Activated CD4-positive, alpha-beta T cell treated with anti-CD3 and anti-CD28 coated beads, Interleukin-2, amount 50 U/mL, for 4 hours (primary cell): ENCODE measurements around the gene MUS81.

Source experiments
- DNase-seq, 2 experiments: peaks; one replicate each; pipeline ENCODE4 v3.0.0-alpha.2; 2020

MUS81 gene

GRCh38 chr11:65861533-65862183, 1.4 kb downstream of the MUS81 start:
- no peak for DNase-seq

- no peak for DNase-seq
Measured at GRCh38 chr11:65862191-65862735, 2.0 kb downstream of the MUS81 start.

DNA sequence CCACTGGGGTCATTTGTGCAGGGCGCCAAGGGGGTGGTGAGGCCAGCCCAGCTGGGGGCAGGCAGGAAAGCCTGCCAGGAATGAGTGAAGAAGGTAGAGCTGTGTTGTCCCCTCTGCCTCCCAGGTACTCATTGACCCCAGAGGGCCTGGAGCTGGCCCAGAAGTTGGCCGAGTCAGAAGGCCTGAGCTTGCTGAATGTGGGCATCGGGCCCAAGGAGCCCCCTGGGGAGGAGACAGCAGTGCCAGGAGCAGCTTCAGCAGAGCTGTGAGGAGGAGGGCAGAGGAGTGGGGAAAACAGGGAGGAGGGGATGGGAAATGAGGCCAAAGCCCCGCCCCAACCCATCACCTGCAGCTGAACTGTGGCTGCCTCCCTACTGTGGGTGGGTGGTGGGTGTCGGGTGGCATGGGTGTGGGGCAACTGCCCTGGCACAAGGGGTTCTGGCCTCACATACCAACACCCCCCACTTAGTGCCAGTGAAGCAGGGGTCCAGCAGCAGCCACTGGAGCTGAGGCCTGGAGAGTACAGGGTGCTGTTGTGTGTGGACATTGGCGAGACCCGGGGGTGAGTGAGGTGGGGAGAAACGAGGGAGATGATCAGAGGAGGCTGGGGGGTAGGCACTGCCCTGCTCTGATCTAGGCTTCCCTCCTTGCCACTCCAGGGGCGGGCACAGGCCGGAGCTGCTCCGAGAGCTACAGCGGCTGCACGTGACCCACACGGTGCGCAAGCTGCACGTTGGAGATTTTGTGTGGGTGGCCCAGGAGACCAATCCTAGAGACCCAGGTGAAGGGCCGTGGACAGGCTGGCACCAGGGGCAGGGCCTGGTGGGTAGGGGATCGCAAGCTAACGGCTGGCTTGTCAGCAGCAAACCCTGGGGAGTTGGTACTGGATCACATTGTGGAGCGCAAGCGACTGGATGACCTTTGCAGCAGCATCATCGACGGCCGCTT, 3.0 kb downstream of the MUS81 start:
- DNase-seq: no peak

DNA sequence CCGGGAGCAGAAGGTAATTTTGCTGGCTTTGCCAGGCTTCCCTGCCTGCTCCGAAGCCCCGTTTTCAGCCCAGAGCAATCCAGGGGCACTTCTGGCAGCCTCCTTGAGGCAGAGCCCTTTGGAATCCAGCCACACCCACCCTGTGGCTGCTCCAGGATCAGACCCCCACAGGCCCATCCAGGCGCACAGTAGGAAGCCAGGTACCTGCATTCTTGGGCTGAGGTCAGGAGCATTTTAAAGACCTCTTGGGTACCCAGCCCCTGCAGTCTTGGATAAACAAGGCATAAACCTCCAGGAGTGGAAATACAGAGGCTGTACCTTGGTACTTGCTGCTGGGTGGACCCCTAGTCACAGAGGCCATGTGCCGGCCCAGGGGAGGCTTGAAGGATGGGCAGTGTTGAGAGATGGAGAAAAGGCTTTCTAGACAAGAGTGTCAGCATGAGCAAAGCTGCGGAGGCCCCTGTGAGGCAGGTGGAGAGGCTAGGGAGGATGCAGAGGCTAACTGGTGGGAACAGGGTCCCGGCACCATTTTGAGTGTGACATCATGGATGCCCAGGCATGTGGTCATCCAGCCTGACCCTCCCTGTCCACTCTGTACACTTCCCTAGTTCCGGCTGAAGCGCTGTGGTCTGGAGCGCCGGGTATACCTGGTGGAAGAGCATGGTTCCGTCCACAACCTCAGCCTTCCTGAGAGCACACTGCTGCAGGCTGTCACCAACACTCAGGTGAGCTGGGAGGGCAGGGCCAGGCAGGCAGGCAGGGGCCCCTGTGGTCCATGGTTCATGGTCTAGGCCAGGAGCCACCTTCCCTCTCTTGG, 3.9 kb downstream of the MUS81 start:
- DNase-seq: no peak

- no peak for DNase-seq
Measured at GRCh38 chr11:65864706-65865471, 4.7 kb downstream of the MUS81 start.

- no peak for DNase-seq
Measured at GRCh38 chr11:65865550-65866172, 5.4 kb downstream of the MUS81 start.

- no peak for DNase-seq
Measured at GRCh38 chr11:65866509-65867283, 6.5 kb downstream of the MUS81 start.

DNA sequence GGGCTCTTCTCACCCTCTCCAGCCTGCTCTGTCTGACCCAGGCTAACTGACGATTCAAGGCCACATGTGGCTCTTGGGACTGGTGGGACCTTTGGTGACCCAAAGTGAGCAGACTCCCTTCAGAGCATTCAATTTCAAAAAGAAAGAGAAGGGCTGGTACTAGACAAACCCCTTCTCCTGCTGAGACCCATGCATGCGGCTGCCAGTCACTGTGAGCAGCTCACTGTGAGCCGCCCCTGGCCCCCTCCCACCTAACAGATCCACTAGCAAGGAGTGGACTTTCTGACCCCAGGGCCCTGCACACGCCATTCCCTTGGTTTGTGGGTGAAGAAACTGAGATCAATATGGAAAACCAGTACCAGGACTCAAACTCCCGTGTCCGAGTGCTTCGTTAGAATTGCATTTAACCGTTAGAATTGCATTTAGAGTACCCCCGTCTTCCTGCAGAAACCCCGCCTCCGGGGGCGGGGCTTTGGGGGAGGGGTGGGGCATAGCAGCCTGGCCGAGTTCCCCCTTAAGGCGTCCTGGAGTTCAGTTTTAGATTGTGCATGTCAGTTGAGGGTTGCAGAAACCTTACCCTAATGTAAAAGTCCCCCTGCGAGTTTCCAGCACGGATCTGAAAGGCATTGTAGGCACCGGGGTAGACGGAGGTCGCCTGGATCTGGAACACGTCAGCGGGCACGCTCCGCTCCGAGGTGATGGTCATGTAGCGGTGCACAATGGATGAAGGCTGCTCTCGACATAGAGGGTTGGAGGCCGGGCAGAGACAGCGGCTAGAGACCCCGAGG, 7.2 kb downstream of the MUS81 start:
- DNase-seq: no peak

DNA sequence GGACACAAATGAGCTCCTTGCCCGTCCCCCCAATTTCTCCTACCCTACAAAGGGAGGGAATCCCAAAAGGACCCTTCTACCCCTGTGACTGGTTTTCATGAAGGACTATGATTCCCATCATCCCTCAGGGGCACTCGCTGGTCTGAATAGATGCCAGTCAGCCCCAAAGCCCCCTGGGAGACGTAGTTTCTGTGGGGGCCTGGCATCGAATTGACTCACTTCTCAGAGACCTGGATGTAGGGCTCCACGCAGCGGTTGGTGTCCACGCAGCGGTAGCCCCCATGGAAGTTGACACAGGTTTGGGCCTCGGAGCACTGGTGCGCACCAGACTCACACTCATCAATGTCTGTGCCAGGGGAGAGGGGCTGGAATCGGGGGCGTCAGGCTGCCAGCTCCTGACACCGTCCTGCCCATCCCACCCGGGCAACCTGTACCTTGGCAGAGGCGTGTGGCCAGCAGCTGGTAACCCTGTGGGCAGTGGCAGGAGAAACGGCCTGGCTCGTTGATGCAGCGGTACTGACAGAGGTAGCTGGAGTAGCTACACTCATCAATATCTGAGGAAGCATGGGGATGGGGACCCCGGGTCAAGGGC, 7.9 kb downstream of the MUS81 start:
- no peak for DNase-seq

GRCh38 chr11:65868907-65869306, 8.7 kb downstream of the MUS81 start:
- no peak for DNase-seq

DNA sequence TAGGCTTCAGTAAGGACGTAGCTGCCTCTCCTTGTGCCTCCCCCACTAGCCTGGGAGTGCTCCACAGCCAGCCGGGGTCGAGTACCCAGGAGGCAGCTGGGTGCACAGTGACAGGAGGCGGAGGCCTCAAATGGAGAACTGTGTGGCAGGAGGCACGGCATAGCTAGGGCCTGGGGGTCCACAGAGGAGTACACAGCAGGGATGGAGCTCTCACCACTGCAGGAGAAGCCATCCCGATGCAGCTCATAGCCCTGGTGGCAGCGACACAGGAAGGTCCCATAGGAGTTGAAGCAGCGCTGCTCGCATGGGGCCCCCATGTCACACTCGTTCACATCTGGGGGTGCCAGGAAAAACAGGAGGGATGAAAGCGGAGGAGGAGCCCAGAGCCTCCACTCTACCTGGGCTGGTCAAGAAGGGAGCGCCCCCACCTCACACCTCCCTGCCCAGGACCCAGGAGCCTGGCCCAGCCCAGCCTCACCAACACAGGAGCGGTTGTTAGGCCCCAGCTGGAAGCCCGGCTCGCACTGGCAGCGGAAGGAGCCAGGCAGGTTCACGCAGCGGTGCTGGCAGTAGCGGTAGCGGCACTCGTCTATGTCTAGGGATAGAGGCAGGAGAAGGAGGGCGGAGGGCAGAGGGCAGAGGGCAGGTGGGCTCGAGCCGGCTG, 9.5 kb downstream of the MUS81 start:
- DNase-seq: no peak

DNA sequence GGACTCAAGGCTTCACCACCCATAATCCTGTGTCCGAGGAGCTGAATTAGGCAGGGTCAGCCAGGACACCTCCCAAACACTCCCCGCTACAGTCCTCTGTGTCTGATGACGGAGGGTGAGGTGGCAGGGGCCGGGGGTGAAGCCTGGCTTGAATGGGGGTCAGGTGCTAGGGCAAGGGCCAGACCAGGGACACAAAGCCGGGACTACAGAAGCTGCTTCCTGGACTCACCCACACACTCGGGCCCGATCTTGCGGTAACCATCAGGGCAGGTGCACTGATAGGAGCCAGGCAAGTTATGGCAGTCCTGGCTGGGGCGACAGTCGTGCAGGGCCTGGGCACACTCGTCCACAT, 10.1 kb downstream of the MUS81 start:
- DNase-seq: no peak

- DNase-seq: no peak
Measured at GRCh38 chr11:65870706-65871681, 10.8 kb downstream of the MUS81 start.

GRCh38 chr11:65871811-65872548, 11.7 kb downstream of the MUS81 start:
- no peak for DNase-seq

DNA sequence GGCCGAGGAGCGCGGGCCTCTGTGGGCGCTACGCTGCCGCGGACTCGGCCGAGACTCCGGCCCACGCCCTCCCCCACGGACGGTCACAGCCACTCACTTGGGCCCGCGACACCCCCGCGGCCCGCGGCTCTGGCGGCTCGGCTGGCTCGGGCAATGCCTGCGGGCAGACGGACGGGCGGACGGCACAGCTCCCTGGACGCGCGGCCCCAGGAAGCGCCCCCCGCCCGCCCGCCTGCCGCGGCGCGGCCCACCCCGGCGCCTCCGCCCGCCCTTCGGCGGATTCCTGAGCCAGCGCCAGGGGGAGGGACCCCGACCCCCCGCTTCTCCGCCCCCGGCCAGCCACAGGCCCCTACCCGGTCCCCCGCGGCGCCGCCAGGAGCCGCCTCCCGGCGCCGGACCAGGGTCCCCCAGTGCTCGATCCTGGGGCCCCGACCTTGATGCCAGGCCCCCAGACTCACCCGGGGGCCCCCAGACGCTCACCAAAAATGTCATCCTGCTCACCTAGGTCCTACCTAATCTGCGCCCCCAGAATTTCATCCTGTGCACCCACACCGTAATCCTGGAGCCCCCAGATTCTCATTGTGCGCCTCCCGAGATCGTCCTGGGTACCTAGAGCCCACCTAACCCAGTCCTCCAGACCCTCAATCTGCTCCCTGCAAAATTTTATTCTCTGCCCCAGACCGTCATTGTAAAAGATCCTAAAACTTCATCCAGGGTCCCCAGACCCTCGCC, 12.5 kb downstream of the MUS81 start, which contains the start of gene EFEMP2:
Gene EFEMP2, minus strand, starts transcription at position 215 of the 732 bp plus-strand sequence. CDS start 446 bp downstream, outside the sequence.
- DNase-seq: no peak
